ENCODE measurements around the gene TEAD4. TPM values are rescaled to one million over a fixed set of nuclear protein-coding genes. Genes with fewer than 3 reads are reported as not detected.
A peak's percentile ranks its signal among the peaks of the same experiment; 100 is the strongest.

The TEAD4 gene
- total and polyA plus RNA-seq, 2 experiments from 2014 or later, result 68.1 to 145 TPM

- TF ChIP-seq ZNF462 (CRISPR knock-in tag; IDR thresholded peaks at IDR 0.05) (no peak), CREB1 (CRISPR knock-in tag; IDR thresholded peaks at IDR 0.05; ENCODE audit: low read depth) (no peak)
Measured at GRCh38 chr12:3054374-3054773, 95.2 kb downstream of the TEAD4 start (continued).

- H3K4me3 ChIP-seq, result no peak overlapping the region
- H3K36me3 ChIP-seq (ENCODE audit: insufficient read depth), result no peaks in the 10 kb centered on the region
- DNase-seq (ENCODE audit: low spot score), result no peak
- H3K9me2 ChIP-seq (ENCODE audit: insufficient read depth), result no peaks in the 10 kb centered on the region
- H2AFZ ChIP-seq, result no peak overlapping the region
- H3K4me2 ChIP-seq, result no peak overlapping the region
- Mint-ChIP-seq H3K36me3 (ENCODE audit: low read depth) (no peaks in the 10 kb centered on the region), H3K27me3 (ENCODE audit: insufficient read depth, low read depth, poor library complexity) (peaks cover 6% of the 10 kb centered on the region), H3K9me3 (no peaks in the 10 kb centered on the region; the same call in 2 of the 3 replicates), H3K27ac (no peak overlapping the region), H3K4me3 (no peak overlapping the region), H3K4me1 (peaks cover 11% of the 10 kb centered on the region)
- ATAC-seq, result no peak
- 0 out of 2 replicates have a peak overlapping the region, but pooled peaks have one; percentile 32 for H3K27ac ChIP-seq (ENCODE audit: low read depth)
- H3F3A ChIP-seq (replicated peaks; ENCODE audit: low read depth), result no peaks in the 10 kb centered on the region
- H3K27me3 ChIP-seq (ENCODE audit: insufficient read depth), result no peaks in the 10 kb centered on the region
- peaks cover 10% of the 10 kb centered on the region for H3K4me1 ChIP-seq (ENCODE audit: insufficient read depth)
- H4K20me1 ChIP-seq (replicated peaks; ENCODE audit: insufficient read depth), result no peaks in the 10 kb centered on the region
- H3K79me2 ChIP-seq (replicated peaks; ENCODE audit: insufficient read depth), result no peaks in the 10 kb centered on the region
- no peak for TF ChIP-seq STAT1 (IDR thresholded peaks at IDR 0.05; ENCODE audit: unreplicated experiment)
- TF ChIP-seq CTCF (conservative IDR thresholded peaks at IDR 0.05; ENCODE audit: low read depth in 2 of 2), result no peak
- TF ChIP-seq JUNB (IDR thresholded peaks at IDR 0.05; ENCODE audit: unreplicated experiment), result no peak
- no peak for TF ChIP-seq POLR2AphosphoS5 (IDR thresholded peaks at IDR 0.05; ENCODE audit: low read depth)
- TF ChIP-seq ETS1 (IDR thresholded peaks at IDR 0.05), result no peak
- no peak for TF ChIP-seq EZH2phosphoT487 (IDR thresholded peaks at IDR 0.05; ENCODE audit: unreplicated experiment)
- TF ChIP-seq CREB1 (CRISPR knock-in tag; IDR thresholded peaks at IDR 0.05; ENCODE audit: low read depth), result no peak
- TF ChIP-seq ZNF114 (CRISPR knock-in tag; IDR thresholded peaks at IDR 0.05), result no peak
Measured at GRCh38 chr12:3055026-3055703, 96.0 kb downstream of the TEAD4 start.
